Activated CD4-positive, alpha-beta T cell treated with anti-CD3 and anti-CD28 coated beads, Interleukin-10, Interleukin-2, amounts not matched to agents 100 ng/mL and 50 ng/mL, durations not matched to agents 16 hours and 8 hours (primary cell): ENCODE results near the gene MED15.
"Not testable (repeated sequence)": the region's sequence is repeated elsewhere in the genome, so short reads cannot be mapped to it uniquely, and the experiment has no call there.

ENCODE experiments used
- DNase-seq: peaks from one replicate; pipeline ENCODE4 v3.0.0-alpha.2; 2020

The MED15 gene

GRCh38 chr22:20507253-20508066, at the start of gene MED15:
TSS of gene MED15 (plus strand) at chr22:20507610. CDS start at chr22:20507679, 69 bp downstream.
- DNase-seq, result peak; percentile 95

GRCh38 chr22:20458530-20459151, 48.8 kb upstream of the MED15 start:
- DNase-seq, result no peak

GRCh38 chr22:20459152-20459542, 48.3 kb upstream of the MED15 start:
- no peak for DNase-seq

GRCh38 chr22:20459862-20460261, 47.5 kb upstream of the MED15 start:
- no peak for DNase-seq

- peak; percentile 46 for DNase-seq
Observed at GRCh38 chr22:20463324-20464095, 43.9 kb upstream of the MED15 start.

- peak; percentile 71 for DNase-seq
Observed at GRCh38 chr22:20464096-20464614, 43.3 kb upstream of the MED15 start.

- DNase-seq, result no peak
Observed at GRCh38 chr22:20464912-20465758, 42.3 kb upstream of the MED15 start.

- no peak for DNase-seq
Observed at GRCh38 chr22:20465759-20466077, 41.7 kb upstream of the MED15 start.

- no peak for DNase-seq
Observed at GRCh38 chr22:20466659-20467379, 40.6 kb upstream of the MED15 start.

GRCh38 chr22:20469110-20469868, 38.1 kb upstream of the MED15 start:
- no peak for DNase-seq

GRCh38 chr22:20470525-20470924, 36.9 kb upstream of the MED15 start:
- DNase-seq, result not testable (repeated sequence)

GRCh38 chr22:20471126-20471833, 36.1 kb upstream of the MED15 start:
- no peak for DNase-seq

GRCh38 chr22:20472629-20473442, 34.6 kb upstream of the MED15 start:
- DNase-seq, result no peak

GRCh38 chr22:20475115-20475436, 32.3 kb upstream of the MED15 start:
- no peak for DNase-seq

GRCh38 chr22:20475569-20475968, 31.8 kb upstream of the MED15 start:
- not testable (repeated sequence) for DNase-seq

- not testable (repeated sequence) for DNase-seq
Observed at GRCh38 chr22:20478059-20478458, 29.4 kb upstream of the MED15 start.

GRCh38 chr22:20479612-20480196, 27.7 kb upstream of the MED15 start:
- no peak for DNase-seq

- DNase-seq, result not testable (repeated sequence)
Observed at GRCh38 chr22:20483143-20483506, 24.3 kb upstream of the MED15 start.

- no peak for DNase-seq
Observed at GRCh38 chr22:20483771-20484170, 23.6 kb upstream of the MED15 start.
